ENCODE measurements around the gene CTTN. TPM values are rescaled to one million over a fixed set of nuclear protein-coding genes. Genes with fewer than 3 reads are reported as not detected.
"Not testable (repeated sequence)": the region's sequence is repeated elsewhere in the genome, so short reads cannot be mapped to it uniquely, and the experiment has no call there.

Gene CTTN
- total RNA-seq, 1 experiment from 2014 or later = 121 TPM

- DNase-seq (ENCODE audit: low spot score) = peak; percentile 96
- in situ Hi-C loops (cut with HindIII; ENCODE audit: low sequenced_read_pairs) = no loop called here
These were observed 7.5 kb downstream of the CTTN start for GRCh38 chr11:70405679-70406395.

GRCh38 chr11:70407121-70407520 lies 8.8 kb downstream of the CTTN start:
- DNase-seq (ENCODE audit: low spot score) = no peak
- in situ Hi-C loops (cut with HindIII; ENCODE audit: low sequenced_read_pairs) = no loop called here

GRCh38 chr11:70407814-70408213 lies 9.5 kb downstream of the CTTN start:
- no peak for DNase-seq (ENCODE audit: low spot score)
- in situ Hi-C loops (cut with HindIII; ENCODE audit: low sequenced_read_pairs) = no loop called here

- in situ Hi-C loops (cut with HindIII; ENCODE audit: low sequenced_read_pairs); DNase-seq (ENCODE audit: low spot score): not testable (repeated sequence)
These were observed 10.0 kb downstream of the CTTN start for GRCh38 chr11:70408326-70408725.

GRCh38 chr11:70409437-70409836 lies 11.1 kb downstream of the CTTN start:
- in situ Hi-C loops (cut with HindIII; ENCODE audit: low sequenced_read_pairs) = no loop called here

GRCh38 chr11:70409871-70410270 lies 11.5 kb downstream of the CTTN start:
- DNase-seq (ENCODE audit: low spot score) = no peak
- in situ Hi-C loops (cut with HindIII; ENCODE audit: low sequenced_read_pairs) = no loop called here

More at GRCh38 chr11:70409437-70409836, 11.1 kb downstream of the CTTN start:
- DNase-seq (ENCODE audit: low spot score) = no peak

GRCh38 chr11:70410276-70411205 lies 12.2 kb downstream of the CTTN start:
- in situ Hi-C loops (cut with HindIII; ENCODE audit: low sequenced_read_pairs) = no loop called here
- DNase-seq (ENCODE audit: low spot score) = no peak

GRCh38 chr11:70411713-70412452 lies 13.6 kb downstream of the CTTN start:
- in situ Hi-C loops (cut with HindIII; ENCODE audit: low sequenced_read_pairs) = no loop called here
- DNase-seq (ENCODE audit: low spot score) = no peak

GRCh38 chr11:70413151-70413550 lies 14.8 kb downstream of the CTTN start:
- in situ Hi-C loops (cut with HindIII; ENCODE audit: low sequenced_read_pairs) = no loop called here

GRCh38 chr11:70414341-70415100 lies 16.2 kb downstream of the CTTN start:
- in situ Hi-C loops (cut with HindIII; ENCODE audit: low sequenced_read_pairs) = no loop called here
- no peak for DNase-seq (ENCODE audit: low spot score)

More at GRCh38 chr11:70413151-70413550, 14.8 kb downstream of the CTTN start:
- no peak for DNase-seq (ENCODE audit: low spot score)

- in situ Hi-C loops (cut with HindIII; ENCODE audit: low sequenced_read_pairs) = no loop called here
- peak; percentile 78 for DNase-seq (ENCODE audit: low spot score)
These were observed 16.9 kb downstream of the CTTN start for GRCh38 chr11:70415191-70415590.

GRCh38 chr11:70415642-70416395 lies 17.5 kb downstream of the CTTN start:
- DNase-seq (ENCODE audit: low spot score) = no peak
- in situ Hi-C loops (cut with HindIII; ENCODE audit: low sequenced_read_pairs) = no loop called here

- no peak for DNase-seq (ENCODE audit: low spot score)
- in situ Hi-C loops (cut with HindIII; ENCODE audit: low sequenced_read_pairs) = no loop called here
These were observed 18.6 kb downstream of the CTTN start for GRCh38 chr11:70416881-70417280.

- in situ Hi-C loops (cut with HindIII; ENCODE audit: low sequenced_read_pairs) = no loop called here
- DNase-seq (ENCODE audit: low spot score) = no peak
These were observed 19.8 kb downstream of the CTTN start for GRCh38 chr11:70418130-70418529.

GRCh38 chr11:70419307-70420007 lies 21.1 kb downstream of the CTTN start:
- no peak for DNase-seq (ENCODE audit: low spot score)
- in situ Hi-C loops (cut with HindIII; ENCODE audit: low sequenced_read_pairs) = no loop called here

GRCh38 chr11:70420008-70420464 lies 21.7 kb downstream of the CTTN start:
- DNase-seq (ENCODE audit: low spot score) = no peak
- in situ Hi-C loops (cut with HindIII; ENCODE audit: low sequenced_read_pairs) = no loop called here

- in situ Hi-C loops (cut with HindIII; ENCODE audit: low sequenced_read_pairs) = no loop called here
- DNase-seq (ENCODE audit: low spot score) = no peak
These were observed 22.2 kb downstream of the CTTN start for GRCh38 chr11:70420496-70420895.

GRCh38 chr11:70421123-70421522 lies 22.8 kb downstream of the CTTN start:
- in situ Hi-C loops (cut with HindIII; ENCODE audit: low sequenced_read_pairs) = no loop called here
- DNase-seq (ENCODE audit: low spot score) = no peak

Data from G401 (cell line).